Activated naive CD4-positive, alpha-beta T cell treated with anti-CD3 and anti-CD28 coated beads, Interleukin-2, amount 50 U/mL, for 72 hours (primary cell): ENCODE data around the gene MLEC. TPM values are rescaled to one million over a fixed set of nuclear protein-coding genes. Genes with fewer than 3 reads are reported as not detected.

Source experiments
- ATAC-seq, 2 donors: fragments of 150-1000 bp; cut with Tn5 transposase; 2 replicates each; pipeline ENCODE4 v1.10.0; 2021; ENCODE audit warnings: mild to moderate bottlenecking in 2 of 2, moderate library complexity in 2 of 2
- DNase-seq, 2 donors: peaks; one replicate each; pipeline ENCODE4 v3.0.0; 2021 to 2022; ENCODE audit warnings: low spot score in 2 of 2
- H3K27ac Mint-ChIP-seq, 2 donors: one replicate each; pipeline ENCODE4 v1.8.0; 2022; ENCODE audit warnings: mild to moderate bottlenecking in 2 of 2, mixed read lengths in 2 of 2
- H3K36me3 Mint-ChIP-seq, 2 donors: one replicate each; pipeline ENCODE4 v1.8.0; 2022; ENCODE audit warnings: mixed read lengths in 2 of 2
- H3K9me3 Mint-ChIP-seq, 2 donors: one replicate each; pipeline ENCODE4 v1.8.0; 2022; ENCODE audit warnings: mixed read lengths in 2 of 2
- total RNA-seq, 2 donors: library from RNA; stranded (reverse); gene quantifications; one replicate each; pipeline ENCODE4 v1.2.3, GENCODE V29; 2022

Gene MLEC
- total RNA-seq, 2 donors from 2014 or later: 51.0 to 89.9 TPM

DNA sequence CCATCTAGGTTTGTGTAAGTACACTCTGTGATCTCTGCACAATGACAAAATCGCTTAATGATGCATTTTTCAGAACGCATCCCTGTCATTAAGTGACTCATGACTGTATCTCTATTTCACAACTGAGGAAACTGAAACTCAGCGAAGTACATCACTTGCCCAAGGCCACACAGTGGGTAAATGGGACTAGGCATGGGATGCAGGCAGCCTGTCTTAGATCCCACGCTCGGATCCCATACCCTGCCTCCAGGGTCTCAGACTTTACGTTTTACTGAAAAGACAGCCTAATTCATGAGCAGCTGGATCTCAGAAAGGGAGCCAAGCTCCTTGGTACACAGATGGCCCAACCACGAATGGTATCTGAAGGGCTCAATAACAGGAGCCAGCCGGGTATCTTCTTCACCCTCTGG lies 2.4 kb upstream of the MLEC start:
- ATAC-seq: peak in 1 of 2 donors; percentile 9
- peaks cover 9 to 13% of the 10 kb centered on the region in 2 donors for H3K36me3 Mint-ChIP-seq
- no peaks in the 10 kb centered on the region for H3K9me3 Mint-ChIP-seq
- no peak for DNase-seq
- H3K27ac Mint-ChIP-seq: peak overlapping the region in 1 of 2 donors; percentile 56

DNA sequence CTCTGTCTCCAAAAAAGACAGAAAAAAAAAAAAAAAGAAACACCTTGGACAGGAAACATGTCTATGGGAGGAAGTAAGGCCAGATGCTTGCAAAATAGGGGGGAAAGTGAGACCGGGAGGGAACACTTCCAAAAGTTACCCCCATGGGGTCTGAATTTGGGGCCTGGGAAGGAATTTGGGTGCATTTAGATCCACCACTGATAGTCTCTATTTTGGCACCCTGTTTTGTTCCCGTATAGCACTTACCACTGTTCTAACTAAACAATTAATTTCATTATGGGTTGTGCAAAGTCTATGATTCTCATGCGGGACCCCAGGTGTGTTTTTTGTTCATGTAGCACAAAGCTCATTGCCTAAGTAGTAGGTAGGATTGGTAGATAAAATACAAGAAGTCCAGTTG lies 1.4 kb upstream of the MLEC start:
- Mint-ChIP-seq H3K36me3 (peaks cover 9 to 13% of the 10 kb centered on the region in 2 donors), H3K27ac (peak overlapping the region in 1 of 2 donors; percentile 56), H3K9me3 (no peaks in the 10 kb centered on the region)
- ATAC-seq (no peak), DNase-seq (no peak)

DNA sequence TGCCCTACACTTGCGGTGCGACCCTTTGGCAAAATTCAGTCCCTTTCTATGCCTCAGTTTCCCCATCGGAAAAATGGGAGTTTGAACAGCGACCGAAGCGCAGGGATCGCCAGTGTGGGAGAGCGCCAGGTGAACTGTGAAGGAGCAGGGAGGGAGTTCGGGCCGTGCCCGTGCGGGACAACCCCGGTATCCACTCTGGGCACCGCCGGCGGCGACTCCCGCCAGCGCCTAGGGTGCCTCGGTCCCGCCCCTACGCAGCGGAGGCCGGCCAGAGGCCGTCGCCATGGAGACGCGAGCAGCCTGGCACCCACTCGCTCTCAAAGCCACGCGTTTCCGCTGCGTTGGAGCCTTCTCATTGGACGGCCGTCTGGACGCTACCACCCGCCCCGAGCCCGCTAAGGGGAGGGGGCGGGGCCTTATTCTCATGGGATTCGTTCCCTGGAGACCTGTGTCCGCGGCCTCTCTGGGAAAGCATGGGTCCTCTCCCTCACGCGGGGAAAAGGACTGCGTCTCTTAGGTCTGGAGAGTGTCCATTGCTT lies 729 bp upstream of the MLEC start:
- Mint-ChIP-seq H3K36me3 (peaks cover 9 to 18% of the 10 kb centered on the region in 2 donors), H3K27ac (peak overlapping the region; percentile 92 to 95), H3K9me3 (no peaks in the 10 kb centered on the region)
- ATAC-seq (peak; percentile 84 to 87), DNase-seq (peak; percentile 95 to 99)

DNA sequence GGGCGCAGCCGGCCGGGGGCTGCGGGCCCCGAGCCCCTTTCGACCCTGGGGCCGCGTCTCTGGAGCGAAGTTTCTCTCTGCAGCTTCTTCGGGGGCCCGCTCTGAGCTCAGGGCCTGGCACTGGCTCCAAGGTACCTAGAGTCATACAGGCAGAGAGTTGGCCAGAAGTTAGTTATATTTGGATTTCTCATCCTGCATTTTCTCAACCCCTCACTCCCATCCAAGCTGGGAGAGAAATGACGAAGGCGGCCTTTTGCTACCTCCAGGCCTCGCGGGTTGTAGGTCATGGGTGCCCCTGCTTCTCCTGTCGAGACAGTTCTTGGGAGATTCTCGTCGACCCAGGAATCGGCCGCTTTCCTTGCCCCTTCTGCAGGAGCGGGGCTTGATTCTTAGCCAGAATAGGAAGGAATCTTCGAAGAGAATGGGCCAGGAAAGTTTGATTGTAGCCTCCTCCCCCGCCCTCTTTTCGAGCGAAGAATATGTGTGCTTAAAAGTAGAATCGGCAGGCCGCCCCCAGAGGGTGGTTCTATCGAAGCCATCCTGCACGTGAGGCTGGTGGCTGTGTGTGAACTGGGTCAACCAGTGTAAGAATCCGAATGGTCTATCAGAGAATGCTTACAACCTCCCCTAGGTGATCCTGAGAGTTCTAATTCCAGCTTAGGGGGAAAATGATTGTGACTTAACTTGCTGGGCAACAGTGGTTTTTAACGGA lies 785 bp downstream of the MLEC start:
- ATAC-seq (no peak), DNase-seq (peak; percentile 27 to 59)
- no peaks in the 10 kb centered on the region for H3K9me3 Mint-ChIP-seq
- H3K27ac Mint-ChIP-seq: peak overlapping the region; percentile 59 to 89
- peaks cover 9 to 25% of the 10 kb centered on the region in 2 donors for H3K36me3 Mint-ChIP-seq

GRCh38 chr12:120688527-120689071 lies 1.6 kb downstream of the MLEC start:
- H3K27ac Mint-ChIP-seq: peak overlapping the region; percentile 59 to 89
- H3K36me3 Mint-ChIP-seq: peaks cover 9 to 25% of the 10 kb centered on the region in 2 donors
- DNase-seq (no peak), ATAC-seq (no peak)
- no peaks in the 10 kb centered on the region for H3K9me3 Mint-ChIP-seq

DNA sequence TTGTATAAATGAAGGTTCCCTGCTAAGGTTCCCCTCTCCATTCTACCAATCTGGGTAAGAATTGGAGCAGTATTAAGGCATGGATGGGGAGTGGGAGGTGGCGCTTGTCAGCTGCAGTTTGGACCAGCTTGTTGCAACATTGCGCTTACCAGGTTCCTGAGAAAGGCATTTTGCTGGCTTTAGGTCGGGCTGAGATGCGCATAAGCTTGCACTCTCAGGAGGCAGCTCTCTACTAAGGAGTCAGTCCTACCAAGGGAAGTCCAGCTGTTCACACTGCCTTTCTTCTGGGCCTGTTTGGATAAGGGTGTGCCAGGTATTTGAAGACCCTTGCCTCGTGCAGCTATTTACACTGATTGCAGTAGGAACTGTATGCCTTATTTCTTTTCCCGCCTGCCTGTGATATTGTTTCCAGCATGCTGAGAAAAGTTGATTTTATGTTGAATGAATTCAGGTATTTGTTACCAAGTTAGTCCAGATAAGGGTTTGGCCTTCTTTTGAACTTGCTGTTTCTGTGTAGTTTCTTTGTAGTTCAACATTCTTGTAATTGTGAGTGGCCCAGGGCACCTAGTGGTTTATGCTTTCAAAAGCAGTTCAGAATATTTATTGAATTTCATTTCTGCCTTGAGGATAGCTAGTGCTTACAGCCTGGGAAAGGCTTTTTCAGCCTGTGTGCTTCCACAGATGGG lies 2.6 kb downstream of the MLEC start:
- ATAC-seq (no peak), DNase-seq (no peak)
- no peak overlapping the region for H3K27ac Mint-ChIP-seq
- no peaks in the 10 kb centered on the region for H3K9me3 Mint-ChIP-seq
- peaks cover 9 to 25% of the 10 kb centered on the region in 2 donors for H3K36me3 Mint-ChIP-seq

- Mint-ChIP-seq H3K9me3 (no peaks in the 10 kb centered on the region), H3K36me3 (peaks cover 9 to 25% of the 10 kb centered on the region in 2 donors), H3K27ac (no peak overlapping the region)
- ATAC-seq: no peak
- no peak for DNase-seq
Observed at GRCh38 chr12:120690083-120690450, 3.1 kb downstream of the MLEC start.

DNA sequence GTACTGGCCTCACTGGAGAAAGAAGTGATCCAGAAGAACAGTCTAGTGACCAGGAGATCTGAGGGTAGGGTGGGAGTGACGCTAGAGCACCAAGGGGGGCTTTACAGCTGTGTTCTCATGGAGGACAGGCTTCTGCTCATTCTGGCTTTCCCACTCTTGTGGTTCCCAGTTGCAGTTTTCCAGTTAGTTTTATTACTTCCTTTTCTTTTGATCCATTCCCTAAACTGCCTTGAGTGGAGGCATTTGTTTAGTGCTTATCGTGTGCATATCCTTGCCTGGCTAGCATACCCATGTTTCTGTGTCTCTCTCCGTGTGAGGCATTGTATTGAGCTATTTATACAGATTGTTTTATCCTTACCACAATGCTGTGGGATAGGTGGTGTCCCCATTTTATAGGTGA lies 4.0 kb downstream of the MLEC start:
- no peak for ATAC-seq
- Mint-ChIP-seq H3K9me3 (no peaks in the 10 kb centered on the region), H3K36me3 (peaks cover 9 to 25% of the 10 kb centered on the region in 2 donors), H3K27ac (no peak overlapping the region)
- no peak for DNase-seq

- no peaks in the 10 kb centered on the region for H3K9me3 Mint-ChIP-seq
- H3K27ac Mint-ChIP-seq: peak overlapping the region; percentile 50 to 72
- ATAC-seq (no peak), DNase-seq (no peak)
- peaks cover 9 to 34% of the 10 kb centered on the region in 2 donors for H3K36me3 Mint-ChIP-seq
Observed at GRCh38 chr12:120692524-120693033, 5.6 kb downstream of the MLEC start.

- Mint-ChIP-seq H3K36me3 (peaks cover 0 to 22% of the 10 kb centered on the region in 2 donors), H3K27ac (no peak overlapping the region), H3K9me3 (no peaks in the 10 kb centered on the region)
- DNase-seq (no peak), ATAC-seq (no peak)
Observed at GRCh38 chr12:120693848-120694247, 6.9 kb downstream of the MLEC start.

DNA sequence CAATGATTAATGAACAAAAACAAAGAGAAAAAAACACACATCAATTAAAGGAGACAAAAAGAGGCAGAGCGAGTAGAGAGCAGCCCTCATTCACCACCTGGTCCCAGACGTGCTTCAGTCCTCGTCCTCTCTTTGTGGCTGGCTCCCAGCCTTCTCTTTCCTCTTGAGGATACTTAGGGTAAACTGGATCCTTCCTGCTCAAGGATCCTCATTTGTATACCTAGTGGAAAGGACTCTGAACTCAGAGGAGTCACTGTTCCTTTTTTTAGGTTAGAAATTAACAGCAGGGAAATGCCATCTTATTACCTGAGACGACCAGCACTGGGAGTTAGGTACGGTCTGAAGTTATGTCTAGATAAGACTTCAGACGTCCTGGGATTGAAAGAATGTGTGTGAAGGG lies 9.7 kb downstream of the MLEC start:
- Mint-ChIP-seq H3K36me3 (peaks cover 0 to 16% of the 10 kb centered on the region in 2 donors), H3K9me3 (no peaks in the 10 kb centered on the region), H3K27ac (no peak overlapping the region)
- DNase-seq: no peak
- no peak for ATAC-seq

DNA sequence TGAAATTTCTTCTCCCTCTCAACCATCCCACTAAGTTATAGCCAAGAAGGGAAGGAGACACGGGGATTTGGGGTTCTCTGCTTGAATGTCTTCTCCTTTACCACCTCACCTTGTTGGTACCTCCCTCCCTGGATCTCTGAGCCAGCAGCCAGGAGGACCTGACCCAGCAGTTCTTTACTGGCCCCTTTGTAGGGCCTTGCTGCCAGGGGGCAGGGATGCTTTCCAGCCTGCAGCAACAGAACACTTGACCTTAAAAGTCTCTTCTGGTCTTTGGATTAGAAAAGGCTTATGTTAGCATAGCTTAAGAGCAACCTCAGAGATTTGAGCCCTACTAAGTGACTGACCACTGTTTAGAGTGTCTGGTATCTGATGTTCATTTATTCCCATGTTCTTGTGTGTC lies 10.4 kb downstream of the MLEC start:
- no peak for DNase-seq
- Mint-ChIP-seq H3K9me3 (no peaks in the 10 kb centered on the region), H3K27ac (peak overlapping the region in 1 of 2 donors; percentile 25), H3K36me3 (peaks cover 4 to 14% of the 10 kb centered on the region in 2 donors)
- ATAC-seq: no peak

- H3K36me3 Mint-ChIP-seq: peaks cover 4 to 10% of the 10 kb centered on the region in 2 donors
- peak overlapping the region in 1 of 2 donors; percentile 88 for H3K27ac Mint-ChIP-seq
- DNase-seq: no peak
- ATAC-seq: no peak
- no peaks in the 10 kb centered on the region for H3K9me3 Mint-ChIP-seq
Observed at GRCh38 chr12:120698665-120699064, 11.7 kb downstream of the MLEC start.

GRCh38 chr12:120699553-120699952 lies 12.6 kb downstream of the MLEC start:
- Mint-ChIP-seq H3K36me3 (peaks cover 4 to 10% of the 10 kb centered on the region in 2 donors), H3K9me3 (no peaks in the 10 kb centered on the region), H3K27ac (no peak overlapping the region)
- DNase-seq (no peak), ATAC-seq (no peak)

DNA sequence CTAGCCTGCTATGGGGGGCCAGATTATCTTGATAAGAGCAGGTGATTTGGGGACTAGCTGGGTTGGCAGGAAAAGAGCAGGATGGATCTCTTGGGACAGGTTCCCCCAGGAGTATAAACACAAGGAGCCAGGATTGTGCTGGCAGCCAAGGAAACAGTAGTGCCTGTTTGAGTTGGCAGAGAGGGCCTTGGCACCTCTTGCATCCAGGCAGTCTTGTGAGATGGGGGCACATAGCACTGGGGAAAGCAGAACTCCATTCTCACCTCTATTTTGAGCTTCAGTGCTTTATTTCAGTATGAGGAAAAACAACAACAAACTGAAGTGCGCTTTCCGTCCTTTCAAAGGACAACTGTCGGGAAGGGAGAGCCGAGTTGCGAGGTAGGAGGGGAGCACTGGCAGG lies 13.9 kb downstream of the MLEC start:
- ATAC-seq: no peak
- DNase-seq: no peak
- peaks cover 4 to 10% of the 10 kb centered on the region in 2 donors for H3K36me3 Mint-ChIP-seq
- H3K9me3 Mint-ChIP-seq: no peaks in the 10 kb centered on the region
- H3K27ac Mint-ChIP-seq: no peak overlapping the region

GRCh38 chr12:120702637-120703036 lies 15.7 kb downstream of the MLEC start:
- DNase-seq (no peak), ATAC-seq (no peak)
- H3K36me3 Mint-ChIP-seq: peaks cover 0 to 4% of the 10 kb centered on the region in 2 donors
- H3K9me3 Mint-ChIP-seq: no peaks in the 10 kb centered on the region
- H3K27ac Mint-ChIP-seq: no peak overlapping the region

DNA sequence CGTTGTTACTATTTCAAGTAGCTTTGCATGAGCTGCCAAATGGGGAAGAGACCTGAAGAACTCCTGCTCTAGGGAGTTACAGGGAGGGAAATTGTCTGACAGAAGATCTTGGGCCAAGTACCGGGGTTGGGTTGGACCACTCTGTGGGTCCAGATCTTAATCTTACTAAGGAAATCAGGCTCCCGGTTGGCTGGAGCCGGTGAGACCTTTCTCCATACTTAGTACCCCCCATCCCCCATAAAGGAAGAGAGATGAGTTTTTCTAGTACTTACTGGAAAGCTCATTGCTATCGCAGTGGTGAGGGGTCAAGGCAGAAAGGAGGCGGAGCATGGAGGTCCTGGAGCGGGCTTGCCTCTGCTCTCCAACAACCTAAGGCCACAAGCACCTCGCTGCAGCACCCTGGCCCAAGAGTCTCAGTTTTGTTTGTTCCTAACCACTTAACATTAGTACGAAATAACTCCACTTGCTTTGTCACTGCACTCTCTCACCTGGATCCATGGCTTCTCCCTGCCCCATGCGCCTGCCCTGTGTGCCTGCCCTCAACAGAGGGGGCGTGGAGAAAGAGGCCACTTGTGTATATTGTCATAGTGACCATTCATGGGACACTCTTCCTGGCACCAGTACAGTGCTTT lies 16.5 kb downstream of the MLEC start:
- no peak overlapping the region for H3K27ac Mint-ChIP-seq
- H3K9me3 Mint-ChIP-seq: no peaks in the 10 kb centered on the region
- peaks cover 0 to 4% of the 10 kb centered on the region in 2 donors for H3K36me3 Mint-ChIP-seq
- DNase-seq (no peak), ATAC-seq (no peak)
